ENCODE data around the gene ICAM3. TPM values are rescaled to one million over a fixed set of nuclear protein-coding genes. Genes with fewer than 3 reads are reported as not detected.

ICAM3 gene
- total RNA-seq, 1 experiment from 2014 or later = 8.3 TPM

- DNase-seq (ENCODE audit: low read depth, low spot score) (no peak), ATAC-seq (peak; percentile 26)
- peak overlapping the region; percentile 90 for H3K27ac ChIP-seq (ENCODE audit: low read depth, low read length)
- peak overlapping the region; percentile 77 to 93 for H3K4me3 ChIP-seq (replicated peaks in 1 of 2; ENCODE audit: low read depth in 1 of 2, low read length in 2 of 2)
- H3K9ac ChIP-seq (ENCODE audit: low read length) = peak overlapping the region; percentile 75
- TF ChIP-seq EZH2 (IDR thresholded peaks at IDR 0.05) = no peak
- TF ChIP-seq SP1 (IDR thresholded peaks at IDR 0.05; ENCODE audit: low read depth) = no peak
- TF ChIP-seq CBX3 (IDR thresholded peaks at IDR 0.05; ENCODE audit: low read depth) = no peak
- no peak for TF ChIP-seq ZNF274 (IDR thresholded peaks at IDR 0.05; ENCODE audit: low read depth, low read length)
- no peak for TF ChIP-seq TCF7L2 (IDR thresholded peaks at IDR 0.05; ENCODE audit: borderline replicate concordance, extremely low read depth, insufficient read depth, insufficient read length)
- TF ChIP-seq SIN3A (IDR thresholded peaks at IDR 0.05; ENCODE audit: low read depth) = 0 out of 2 replicates have a peak, but pooled peaks have one; percentile 10
- no peak for TF ChIP-seq ZFX (IDR thresholded peaks at IDR 0.05)
- peaks cover 45% of the 10 kb centered on the region for H3K79me2 ChIP-seq (ENCODE audit: insufficient read depth, low read length)
- intact Hi-C loops (cut with micrococcal nuclease) = loop anchor here (2.0 kb wide), 2 partner anchors 45 to 47 kb away; partner anchors contain the start of genes ICAM5 and TYK2
- H3K36me3 ChIP-seq (ENCODE audit: control insufficient read depth in 1 of 2, insufficient read depth in 2 of 2, low read length in 2 of 2) = peaks cover 11 to 19% of the 10 kb centered on the region in 2 experiments
- H3K9me2 ChIP-seq (ENCODE audit: insufficient read depth) = no peaks in the 10 kb centered on the region
- TSS peak; percentile 80 for BruUV-seq (replicated peaks)
- POLR2A ChIA-PET = interaction anchor here (0.5 to 2.5 kb wide), 9 partner anchors 10 to 552 kb away, joined by 3 to 26 read pairs (median 4); partner anchors contain the start of genes ICAM5 and TYK2
- RAD21 ChIA-PET (ENCODE audit: low non-redundant PET in 1 of 2, low total read pairs in 2 of 2, uncharacterized antibody in 2 of 2, unreplicated experiment in 2 of 2) = interaction anchor here (0.9 to 1.2 kb wide), 5 partner anchors 45 to 65 kb away, joined by 3 to 6 read pairs (median 3); partner anchors contain the start of gene ICAM1 (in 1 of the 2)
- no peaks in the 10 kb centered on the region for H3K27me3 ChIP-seq (ENCODE audit: insufficient read depth, low read length)
- no peaks in the 10 kb centered on the region for H3K9me3 ChIP-seq (ENCODE audit: control insufficient read depth in 1 of 2, insufficient read depth in 1 of 2, low read depth in 1 of 2, low read length in 2 of 2)
- CTCF ChIA-PET = interaction anchor here (0.6 to 1.7 kb wide), 9 partner anchors 44 to 401 kb away, joined by 3 to 4 read pairs (median 3); partner anchors contain the start of gene ICAM5
- H3K4me1 ChIP-seq (ENCODE audit: control insufficient read depth in 1 of 2, insufficient read depth in 2 of 2, low read length in 2 of 2) = peaks cover 6 to 28% of the 10 kb centered on the region in 2 experiments; a peak in 3 of 4 replicates
- H4K20me1 ChIP-seq (ENCODE audit: insufficient read depth) = no peaks in the 10 kb centered on the region
- no peak overlapping the region for H2AFZ ChIP-seq (ENCODE audit: low read depth, low read length, poor library complexity, severe bottlenecking)
- H3K4me2 ChIP-seq (ENCODE audit: low read length) = peak overlapping the region; percentile 100
Measured at GRCh38 chr19:10333758-10334587, 5.5 kb downstream of the ICAM3 start.
